ENCODE data around the gene UQCRC2. TPM values are rescaled to one million over a fixed set of nuclear protein-coding genes. Genes with fewer than 3 reads are reported as not detected.

The UQCRC2 gene
- total RNA-seq, 2 experiments from 2014 or later, result 356 to 383 TPM

DNA sequence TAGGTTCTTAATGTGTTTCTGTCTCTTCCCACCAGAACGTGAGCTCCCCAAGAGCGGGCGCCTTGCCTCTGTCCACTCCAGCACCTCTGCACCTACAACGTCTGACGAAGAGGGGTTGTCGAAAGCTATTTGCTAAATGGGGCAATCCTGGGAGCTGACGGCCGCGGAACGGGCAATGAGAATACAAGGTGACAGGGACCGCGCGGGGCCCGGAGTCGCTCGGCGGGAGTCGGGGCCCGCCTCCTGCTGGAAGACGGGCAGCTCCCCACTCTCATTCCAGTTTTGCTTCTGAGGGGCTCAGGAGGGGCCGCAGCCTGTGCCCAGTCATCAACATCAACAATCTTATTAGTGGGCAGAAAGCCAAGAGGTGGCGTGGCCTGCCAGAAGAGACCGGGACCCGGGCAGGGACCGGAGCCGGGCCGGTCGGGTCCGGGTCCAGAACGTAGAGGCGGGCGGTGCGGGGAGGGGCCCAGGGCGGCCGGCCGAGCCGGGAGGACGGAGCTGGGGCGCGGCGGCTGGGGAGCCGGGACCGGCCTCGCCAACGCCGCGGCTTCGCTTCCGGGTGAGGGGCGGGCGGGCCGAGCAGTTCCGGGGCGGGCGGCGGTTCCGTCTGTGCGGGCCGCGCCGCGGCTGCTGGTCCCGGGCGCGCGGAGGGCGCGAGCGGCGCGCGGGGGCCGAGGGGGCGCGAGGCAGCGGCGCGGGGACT, 54.5 kb downstream of the UQCRC2 start, which contains the start of gene MOSMO:
Gene MOSMO (plus strand): TSS at position 603 of the 706 bp plus-strand sequence. CDS start 191 bp downstream, outside the sequence.
- POLR2A ChIA-PET, result interaction anchor here (1.0 to 1.6 kb wide), 5 partner anchors 8 to 184 kb away, joined by 4 to 8 read pairs (median 5); partner anchors contain the start of gene UQCRC2
- Mint-ChIP-seq H3K27me3 (no peaks in the 10 kb centered on the region), H3K9me3 (no peaks in the 10 kb centered on the region), H3K4me1 (ENCODE audit: low read depth) (peaks cover 42% of the 10 kb centered on the region), H3K36me3 (ENCODE audit: low read depth) (no peaks in the 10 kb centered on the region), H3K27ac (peak within 1 kb of the TSS; percentile 82), H3K4me3 (peak within 1 kb of the TSS; percentile 86)
- intact Hi-C loops (cut with micrococcal nuclease), result loop anchor here (2.0 to 5.0 kb wide), 3 partner anchors 69 to 181 kb away; no protein-coding TSS in a partner anchor
- TF ChIP-seq, protein P1, sequence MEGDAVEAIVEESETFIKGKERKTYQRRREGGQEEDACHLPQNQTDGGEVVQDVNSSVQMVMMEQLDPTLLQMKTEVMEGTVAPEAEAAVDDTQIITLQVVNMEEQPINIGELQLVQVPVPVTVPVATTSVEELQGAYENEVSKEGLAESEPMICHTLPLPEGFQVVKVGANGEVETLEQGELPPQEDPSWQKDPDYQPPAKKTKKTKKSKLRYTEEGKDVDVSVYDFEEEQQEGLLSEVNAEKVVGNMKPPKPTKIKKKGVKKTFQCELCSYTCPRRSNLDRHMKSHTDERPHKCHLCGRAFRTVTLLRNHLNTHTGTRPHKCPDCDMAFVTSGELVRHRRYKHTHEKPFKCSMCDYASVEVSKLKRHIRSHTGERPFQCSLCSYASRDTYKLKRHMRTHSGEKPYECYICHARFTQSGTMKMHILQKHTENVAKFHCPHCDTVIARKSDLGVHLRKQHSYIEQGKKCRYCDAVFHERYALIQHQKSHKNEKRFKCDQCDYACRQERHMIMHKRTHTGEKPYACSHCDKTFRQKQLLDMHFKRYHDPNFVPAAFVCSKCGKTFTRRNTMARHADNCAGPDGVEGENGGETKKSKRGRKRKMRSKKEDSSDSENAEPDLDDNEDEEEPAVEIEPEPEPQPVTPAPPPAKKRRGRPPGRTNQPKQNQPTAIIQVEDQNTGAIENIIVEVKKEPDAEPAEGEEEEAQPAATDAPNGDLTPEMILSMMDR (IDR thresholded peaks at IDR 0.05), result no peak
- ATAC-seq (peak; percentile 81), DNase-seq (peak; percentile 63)
- CTCF ChIA-PET, result interaction anchor here (1.0 to 17.5 kb wide), 10 partner anchors 10 to 184 kb away, joined by 3 to 430 read pairs (median 5); no protein-coding TSS in a partner anchor

DNA sequence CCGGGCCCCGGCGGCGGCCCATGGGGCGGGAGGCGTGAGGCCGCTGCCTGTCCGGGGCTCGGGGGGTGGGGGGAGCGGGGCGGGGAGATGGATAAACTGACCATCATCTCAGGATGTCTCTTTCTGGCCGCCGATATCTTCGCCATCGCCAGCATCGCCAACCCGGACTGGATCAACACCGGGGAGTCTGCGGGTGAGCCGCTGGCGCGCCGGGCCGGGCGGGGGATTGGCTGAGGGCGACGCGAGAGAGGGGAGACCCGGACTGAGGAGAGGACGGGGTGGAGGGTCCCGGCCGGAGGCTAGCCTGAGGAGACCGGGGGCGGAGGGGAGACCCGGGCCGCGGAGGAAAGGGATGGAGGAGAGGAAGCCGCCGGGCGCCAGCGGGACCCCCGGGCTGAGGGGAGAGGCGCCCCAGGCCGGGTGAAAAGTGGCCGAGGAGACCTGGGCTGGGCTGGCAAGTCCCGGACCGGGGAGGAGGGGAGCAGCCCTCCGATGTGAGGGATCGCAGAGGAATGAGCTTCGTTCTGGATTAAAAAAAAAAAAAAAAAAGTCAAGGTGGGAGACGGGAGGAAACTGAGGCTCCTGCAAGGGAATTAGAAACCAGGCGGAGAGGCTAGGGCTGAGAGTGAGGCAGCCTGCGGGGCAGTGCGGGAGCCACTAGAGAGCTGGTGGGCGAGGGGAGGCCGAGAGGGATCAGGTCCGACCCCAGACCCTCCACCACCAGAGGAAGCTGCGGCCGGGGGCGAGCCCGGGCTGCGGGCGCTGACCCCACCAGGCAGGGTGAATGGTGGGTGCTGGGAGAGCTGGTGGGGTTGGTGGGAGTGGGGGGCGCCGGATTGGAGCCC, 55.3 kb downstream of the UQCRC2 start:
- Mint-ChIP-seq H3K36me3 (ENCODE audit: low read depth) (no peaks in the 10 kb centered on the region), H3K27me3 (no peaks in the 10 kb centered on the region), H3K9me3 (no peaks in the 10 kb centered on the region), H3K4me1 (ENCODE audit: low read depth) (peaks cover 50% of the 10 kb centered on the region), H3K27ac (peak overlapping the region; percentile 72), H3K4me3 (peak overlapping the region; percentile 83)
- ChIA-PET CTCF (interaction anchor here (0.7 to 17.5 kb wide), 16 partner anchors 8 to 180 kb away, joined by 3 to 430 read pairs (median 5); partner anchors contain the start of gene PDZD9), POLR2A (interaction anchor here (0.8 to 2.7 kb wide), 9 partner anchors 9 to 184 kb away, joined by 3 to 9 read pairs (median 5); partner anchors contain the start of gene UQCRC2)
- ATAC-seq (peak; percentile 53), DNase-seq (peak; percentile 33)
- intact Hi-C loops (cut with micrococcal nuclease), result loop anchor here (5.0 kb wide), 1 partner anchor 89 kb away; no protein-coding TSS in a partner anchor
- TF ChIP-seq, protein P1 (IDR thresholded peaks at IDR 0.05), result no peak

DNA sequence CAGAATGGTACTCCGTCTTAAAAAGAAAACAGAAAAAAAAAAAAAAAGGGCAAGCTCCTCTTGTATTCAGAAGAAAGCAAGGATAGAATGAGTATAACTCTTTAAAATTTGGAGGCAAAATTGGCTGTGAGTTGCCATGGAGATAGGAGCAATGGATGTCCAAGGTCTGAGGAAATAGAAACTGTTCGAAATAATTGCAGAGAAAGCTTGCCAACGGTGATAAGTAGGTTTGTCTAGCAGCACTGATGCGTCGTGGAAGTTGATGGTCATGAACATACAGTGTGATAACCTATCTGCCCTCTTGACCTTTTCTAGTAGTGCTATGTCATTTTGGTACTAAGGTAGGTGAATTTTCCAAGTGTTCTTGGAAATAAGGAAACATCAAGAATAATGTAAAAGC, 57.7 kb downstream of the UQCRC2 start:
- Mint-ChIP-seq H3K36me3 (ENCODE audit: low read depth) (no peaks in the 10 kb centered on the region), H3K9me3 (no peaks in the 10 kb centered on the region), H3K4me3 (no peak overlapping the region), H3K27ac (no peak overlapping the region), H3K4me1 (ENCODE audit: low read depth) (peaks cover 65% of the 10 kb centered on the region), H3K27me3 (no peaks in the 10 kb centered on the region)
- ChIA-PET POLR2A (interaction anchor here (0.7 to 2.7 kb wide), 5 partner anchors 25 to 282 kb away, joined by 3 to 8 read pairs (median 4); no protein-coding TSS in a partner anchor), CTCF (interaction anchor here (1.1 to 8.4 kb wide), 2 partner anchors 9 to 67 kb away, joined by 3 to 69 read pairs; no protein-coding TSS in a partner anchor)
- TF ChIP-seq, protein P1 (IDR thresholded peaks at IDR 0.05), result no peak
- DNase-seq, result no peak
- intact Hi-C loops (cut with micrococcal nuclease), result no loop called here
- no peak for ATAC-seq

DNA sequence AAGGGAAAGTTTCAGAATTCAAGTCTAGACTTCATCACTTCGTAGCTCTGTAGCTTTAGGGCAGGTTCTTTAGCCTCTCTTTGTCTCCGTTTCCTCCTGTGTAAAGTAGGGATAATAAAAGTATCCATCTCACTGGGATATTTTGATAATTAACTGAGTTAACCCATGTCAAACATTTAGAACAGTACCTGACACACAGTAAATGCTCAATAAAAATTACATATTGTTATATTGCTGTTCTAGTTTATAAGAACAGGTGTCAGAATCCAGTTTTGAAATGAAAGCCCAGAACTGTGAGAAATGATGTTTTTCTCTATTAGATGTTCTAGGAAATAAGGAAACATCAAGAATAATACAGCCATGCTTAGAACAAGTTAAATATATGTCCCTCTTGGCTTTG, 59.1 kb downstream of the UQCRC2 start:
- ATAC-seq, result no peak
- Mint-ChIP-seq H3K9me3 (no peaks in the 10 kb centered on the region), H3K27me3 (no peaks in the 10 kb centered on the region), H3K36me3 (ENCODE audit: low read depth) (no peaks in the 10 kb centered on the region), H3K27ac (no peak overlapping the region), H3K4me1 (ENCODE audit: low read depth) (peaks cover 70% of the 10 kb centered on the region), H3K4me3 (no peak overlapping the region)
- intact Hi-C loops (cut with micrococcal nuclease), result no loop called here
- CTCF ChIA-PET, result interaction anchor here (0.8 to 8.4 kb wide), 3 partner anchors 11 to 70 kb away, joined by 3 to 69 read pairs (median 3); no protein-coding TSS in a partner anchor
- TF ChIP-seq, protein P1 (IDR thresholded peaks at IDR 0.05), result no peak
- POLR2A ChIA-PET, result no interaction called here
- no peak for DNase-seq

All from activated CD8-positive, alpha-beta T cell treated with anti-CD3 and anti-CD28 coated beads for 36 hours (primary cell).